NAMALWA (cell line): Measurements from ENCODE around the gene PIK3R2.

Source experiments
- DNase-seq: peaks from one replicate; pipeline ENCODE4 v3.0.0-alpha.2; 2015; ENCODE audit warnings: low spot score

Gene PIK3R2

GRCh38 chr19:18173054-18173571 is 20.1 kb downstream of the PIK3R2 start:
- peak; percentile 47 for DNase-seq

GRCh38 chr19:18173572-18174288 is 20.8 kb downstream of the PIK3R2 start, which contains the start of gene IFI30:
IFI30 (plus strand) TSS chr19:18173813; CDS start chr19:18173842, 29 bp downstream.
- DNase-seq, result peak; percentile 92

DNA sequence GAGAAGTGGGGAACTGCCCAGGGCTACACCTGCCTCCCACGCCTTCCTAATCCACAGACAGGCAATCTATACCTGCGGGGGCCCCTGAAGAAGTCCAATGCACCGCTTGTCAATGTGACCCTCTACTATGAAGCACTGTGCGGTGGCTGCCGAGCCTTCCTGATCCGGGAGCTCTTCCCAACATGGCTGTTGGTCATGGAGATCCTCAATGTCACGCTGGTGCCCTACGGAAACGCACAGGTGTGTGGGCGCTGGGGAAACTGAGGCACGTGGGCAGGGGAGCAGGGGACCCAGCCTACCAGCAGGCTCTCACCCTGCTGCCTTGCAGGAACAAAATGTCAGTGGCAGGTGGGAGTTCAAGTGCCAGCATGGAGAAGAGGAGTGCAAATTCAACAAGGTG is 22.0 kb downstream of the PIK3R2 start:
- DNase-seq, result no peak

- no peak for DNase-seq
Observed at GRCh38 chr19:18176367-18177310, 23.7 kb downstream of the PIK3R2 start.

DNA sequence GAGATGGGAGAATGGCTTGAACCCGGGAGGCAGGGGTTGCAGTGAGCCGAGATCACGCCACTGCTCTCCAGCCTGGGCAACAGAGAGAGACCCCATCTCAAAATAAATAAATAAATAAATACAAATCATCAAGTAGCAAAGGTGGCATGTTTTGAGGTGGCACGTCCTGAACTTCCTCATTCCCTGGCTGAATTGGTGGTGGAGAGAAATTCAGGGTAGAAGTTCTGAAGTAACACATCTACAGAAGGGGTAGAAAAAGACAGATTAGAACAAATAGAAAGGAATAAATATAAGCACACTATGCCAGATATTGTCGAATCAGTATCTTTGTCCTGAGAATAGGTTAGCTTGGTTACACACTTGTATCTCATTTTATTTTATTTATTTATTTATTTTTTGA is 27.0 kb downstream of the PIK3R2 start:
- DNase-seq, result peak; percentile 36

GRCh38 chr19:18183529-18183928 is 30.6 kb downstream of the PIK3R2 start:
- no peak for DNase-seq

DNA sequence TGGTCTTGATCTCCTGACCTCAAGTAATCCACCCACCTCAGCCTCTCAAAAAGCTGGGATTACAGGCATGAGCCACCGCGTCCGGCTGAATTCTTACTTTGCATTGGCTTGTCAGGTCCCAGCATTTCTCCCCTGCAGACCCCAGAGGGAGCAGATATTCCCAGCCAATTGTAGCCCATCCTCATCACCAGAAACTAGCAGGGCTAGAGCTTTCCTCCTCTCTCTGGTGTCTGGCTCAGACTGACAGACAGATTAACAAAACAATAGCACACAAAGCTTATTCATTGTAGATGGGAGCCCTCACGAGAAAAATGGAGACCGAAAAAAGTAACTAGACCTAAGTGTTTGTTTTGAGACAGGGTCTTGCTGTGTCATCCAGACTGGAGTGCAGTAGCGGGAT is 32.6 kb downstream of the PIK3R2 start:
- no peak for DNase-seq

DNA sequence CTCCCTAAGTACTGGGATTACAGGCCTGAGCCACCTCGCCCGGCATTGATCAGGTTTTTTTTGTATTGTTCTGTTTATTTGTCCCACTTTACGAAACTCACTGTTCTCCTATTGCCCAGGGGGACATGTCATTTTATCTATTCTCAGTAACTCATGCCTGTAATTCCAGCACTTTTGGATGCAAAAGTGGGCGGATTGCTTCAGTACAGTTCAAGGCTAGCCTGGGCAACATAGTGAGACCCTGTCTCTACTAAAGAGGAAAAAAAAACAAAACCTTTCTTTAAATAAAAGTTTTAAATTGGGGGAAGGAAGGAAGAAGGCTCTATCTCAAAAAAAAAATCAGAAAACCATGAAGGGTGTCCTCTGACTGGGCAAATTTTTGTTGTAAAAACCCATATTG is 37.3 kb downstream of the PIK3R2 start:
- no peak for DNase-seq

- no peak for DNase-seq
Observed at GRCh38 chr19:18191640-18192062, 38.7 kb downstream of the PIK3R2 start.

DNA sequence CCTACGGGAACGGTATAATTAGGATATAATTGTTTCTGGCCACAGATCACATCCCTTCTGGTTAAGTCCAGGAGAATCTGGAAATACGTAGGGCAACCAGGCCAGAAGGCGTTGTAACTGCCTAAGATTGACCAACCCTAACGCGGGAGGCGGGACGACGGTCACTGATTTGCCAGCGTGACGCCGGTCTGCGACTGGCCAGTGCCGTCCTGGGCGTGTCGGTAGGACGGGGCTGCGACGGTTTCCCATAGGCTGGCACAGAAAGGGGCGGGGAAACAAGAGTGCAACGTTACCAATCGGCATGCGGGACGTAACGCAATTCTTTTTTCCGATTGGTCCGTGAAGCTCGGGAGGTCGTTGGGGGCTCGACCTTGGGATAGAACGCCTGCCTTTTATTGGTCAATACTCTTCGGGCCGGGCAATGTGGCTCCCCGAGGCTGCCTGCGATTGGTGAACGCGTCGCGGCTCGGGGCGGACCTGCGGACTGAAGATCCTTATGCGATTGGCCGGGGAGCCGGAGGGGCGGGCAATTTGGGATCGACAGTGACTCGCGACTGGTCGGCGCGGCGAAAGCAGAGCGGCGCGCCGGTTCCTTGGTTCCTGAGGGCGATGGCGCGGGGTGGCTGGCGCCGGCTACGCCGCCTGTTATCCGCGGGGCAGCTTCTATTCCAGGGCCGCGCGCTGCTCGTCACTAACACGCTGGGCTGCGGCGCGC is 39.9 kb downstream of the PIK3R2 start, which contains the start of gene MPV17L2:
Gene MPV17L2, plus strand, starts transcription at position 546 of the 715 bp plus-strand sequence. Its CDS starts 64 bp downstream, at position 610.
- DNase-seq, result peak; percentile 100

- DNase-seq, result peak; percentile 43
Observed at GRCh38 chr19:18193388-18194180, 40.6 kb downstream of the PIK3R2 start.

DNA sequence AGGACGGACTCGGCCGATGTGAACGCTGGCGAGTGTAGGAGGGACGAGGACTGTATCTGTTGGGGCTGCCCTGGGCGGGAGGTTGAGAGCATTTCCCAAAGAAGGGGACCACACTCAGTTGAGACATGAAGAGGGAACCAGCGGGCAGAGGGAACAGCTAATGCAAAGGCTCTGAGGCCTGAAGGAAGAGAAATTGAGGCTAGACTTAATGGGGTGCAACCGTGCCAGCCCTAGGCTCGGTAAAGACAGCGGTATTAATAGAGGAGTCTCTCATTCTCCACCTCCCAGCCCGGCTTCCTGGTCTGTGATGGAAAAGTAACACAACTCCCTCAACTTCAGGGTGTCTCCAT is 41.2 kb downstream of the PIK3R2 start:
- no peak for DNase-seq

GRCh38 chr19:18194554-18195238 is 41.7 kb downstream of the PIK3R2 start:
- peak; percentile 60 for DNase-seq

DNA sequence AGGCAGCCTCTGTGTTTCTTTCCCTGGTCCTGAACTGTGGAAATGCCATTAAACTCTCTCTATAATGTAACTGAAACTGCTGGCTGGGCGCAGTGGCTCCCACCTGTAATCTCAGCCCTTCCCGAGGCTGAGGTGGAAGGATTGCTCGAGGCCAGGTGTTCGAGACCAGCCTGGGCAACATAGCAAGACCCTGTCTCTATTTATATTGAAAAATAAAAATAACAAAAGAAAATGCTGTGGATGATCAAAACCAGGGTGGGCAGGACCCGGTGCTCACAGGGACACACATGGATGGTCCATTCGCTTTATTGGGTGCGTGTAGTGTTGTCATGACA is 43.5 kb downstream of the PIK3R2 start:
- DNase-seq, result no peak

GRCh38 chr19:18197306-18197705 is 44.3 kb downstream of the PIK3R2 start:
- no peak for DNase-seq

DNA sequence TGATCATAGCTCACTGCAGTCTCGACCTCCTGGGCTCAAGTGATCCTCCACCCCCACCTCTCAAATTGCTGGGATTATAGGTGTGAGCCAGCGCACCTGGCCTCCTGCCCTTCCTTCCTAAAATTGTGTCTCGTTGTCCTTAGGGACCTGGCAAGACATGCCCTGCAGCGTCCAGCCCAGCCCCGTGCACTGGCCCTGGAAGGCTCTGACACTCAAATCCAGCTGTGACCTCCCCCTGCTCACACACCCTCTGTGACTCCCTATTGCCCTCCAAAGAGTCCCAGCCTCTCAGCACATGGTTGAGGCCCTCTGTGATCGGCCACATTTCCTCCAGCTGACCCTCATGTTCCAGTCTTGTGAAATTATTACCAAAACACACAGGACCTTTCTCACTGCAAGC is 45.0 kb downstream of the PIK3R2 start:
- no peak for DNase-seq

- DNase-seq, result no peak
Observed at GRCh38 chr19:18198374-18198773, 45.4 kb downstream of the PIK3R2 start.

GRCh38 chr19:18202397-18202777 is 49.4 kb downstream of the PIK3R2 start:
- DNase-seq, result no peak

- peak; percentile 78 for DNase-seq
Observed at GRCh38 chr19:18202778-18203407, 49.9 kb downstream of the PIK3R2 start.

GRCh38 chr19:18203408-18203862 is 50.5 kb downstream of the PIK3R2 start:
- DNase-seq, result no peak
